Stomach (tissue), 4 donors: Measurements from ENCODE around the gene BTF3.

Source experiments
- CTCF ChIP-seq, 7 experiments: fragments of 450-650 bp in 4 of 7; fragments of 200-600 bp in 3 of 7; sonication (generic) in 3 of 7; IDR thresholded peaks; one replicate each; pipeline ENCODE4 v1.5.1; 2016 to 2019; ENCODE audit warnings: antibody characterized with exemption in 7 of 7, control low read depth in 2 of 7, mild to moderate bottlenecking in 1 of 7
- POLR2A ChIP-seq, 4 donors: fragments of 450-650 bp; IDR thresholded peaks; one replicate each; pipeline ENCODE4 v1.6.1; 2016; ENCODE audit warnings: antibody characterized with exemption in 4 of 4, control low read depth in 2 of 4, mild to moderate bottlenecking in 1 of 4, moderate library complexity in 1 of 4

- TF ChIP-seq CTCF (IDR thresholded peaks at IDR 0.05) (no peak), POLR2A (IDR thresholded peaks at IDR 0.05) (no peak)
These were observed 1.2 kb upstream of the BTF3 start for GRCh38 chr5:73496984-73497457.
